HPDE6-E6E7 (cell line): ENCODE data around the gene FBP2.
A peak's percentile ranks its signal among the peaks of the same experiment; 100 is the strongest.

Experiments
- DNase-seq: peaks from one replicate; pipeline ENCODE4 v3.0.0; 2011; ENCODE audit warnings: missing footprints; ENCODE audit errors: extremely low spot score

FBP2 gene

GRCh38 chr9:94593459-94594345, at the start of gene FBP2:
TSS of gene FBP2 (minus strand) at chr9:94593824. CDS start at chr9:94593726, 98 bp downstream.
- no peak for DNase-seq

GRCh38 chr9:94643176-94643575, 49.6 kb upstream of the FBP2 start:
- DNase-seq = no peak

DNA sequence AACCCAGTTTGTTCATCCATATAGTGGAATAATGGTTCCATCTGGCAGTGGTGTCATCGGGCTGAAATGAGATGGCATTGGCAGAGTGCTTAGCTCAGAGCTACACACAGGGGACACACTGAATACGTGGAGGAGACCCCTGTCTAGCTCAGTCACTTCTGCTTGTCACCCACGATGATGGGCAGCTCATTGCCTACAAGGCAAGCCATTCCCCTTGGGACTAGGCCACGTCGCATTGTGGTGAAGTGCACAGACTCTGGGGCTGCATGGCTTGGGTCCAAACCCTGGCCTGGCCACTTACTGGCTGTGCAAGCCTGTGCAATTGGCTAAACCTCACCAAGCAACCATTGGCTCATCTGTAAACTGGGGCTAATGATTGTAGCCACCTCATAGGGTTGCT, 48.9 kb upstream of the FBP2 start:
- no peak for DNase-seq

GRCh38 chr9:94639999-94640376, 46.4 kb upstream of the FBP2 start:
- DNase-seq = no peak

DNA sequence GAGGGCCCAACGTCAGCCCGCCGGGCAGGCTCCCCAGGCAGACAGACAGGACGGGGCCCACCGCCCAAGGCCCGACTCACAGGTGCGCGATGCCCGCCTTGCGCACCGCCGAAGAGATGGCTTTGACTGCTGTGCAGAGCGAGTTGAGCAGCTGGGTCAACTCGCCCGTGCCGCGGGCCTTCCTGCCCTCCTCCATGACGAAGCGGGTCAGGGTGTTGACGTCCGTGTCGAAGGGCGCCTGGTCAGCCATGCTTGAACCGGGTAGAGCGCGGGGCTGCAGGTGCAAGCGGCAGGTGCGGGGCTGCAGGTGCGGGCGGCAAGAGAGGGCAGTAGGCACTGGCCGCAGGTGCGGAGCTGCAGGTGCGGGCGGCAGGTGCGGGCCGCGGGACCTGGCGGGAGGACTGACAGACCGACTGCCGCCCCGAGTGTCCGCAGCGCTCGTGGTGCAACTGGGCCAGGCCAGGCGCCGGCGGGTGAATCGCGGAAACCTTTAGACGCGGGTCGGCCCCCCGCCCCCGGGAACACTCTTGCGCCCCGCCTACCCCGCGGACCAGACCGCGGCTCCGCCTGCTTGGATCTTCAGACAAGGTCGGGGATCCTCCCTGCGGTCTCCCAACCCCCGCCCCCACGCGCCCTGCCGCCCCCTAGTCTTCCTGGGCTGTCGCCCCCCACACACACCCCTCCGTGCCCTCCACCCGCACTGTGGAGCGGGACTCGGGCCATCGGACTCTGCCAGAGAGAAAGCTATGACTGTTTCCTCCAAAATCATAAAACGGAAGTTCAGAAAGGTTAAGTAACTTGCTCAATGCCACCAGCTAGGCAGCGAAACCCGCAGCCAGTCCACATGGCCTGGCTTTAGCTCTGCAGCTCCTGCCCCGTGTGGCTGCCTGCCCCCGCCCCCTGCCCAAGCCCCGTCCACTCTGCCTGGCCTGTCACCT, 45.7 kb upstream of the FBP2 start, which contains the start of gene FBP1:
Gene FBP1 (minus strand): TSS at position 458 of the 938 bp plus-strand sequence. CDS start 208 bp downstream, at position 250.
- no peak for DNase-seq

DNA sequence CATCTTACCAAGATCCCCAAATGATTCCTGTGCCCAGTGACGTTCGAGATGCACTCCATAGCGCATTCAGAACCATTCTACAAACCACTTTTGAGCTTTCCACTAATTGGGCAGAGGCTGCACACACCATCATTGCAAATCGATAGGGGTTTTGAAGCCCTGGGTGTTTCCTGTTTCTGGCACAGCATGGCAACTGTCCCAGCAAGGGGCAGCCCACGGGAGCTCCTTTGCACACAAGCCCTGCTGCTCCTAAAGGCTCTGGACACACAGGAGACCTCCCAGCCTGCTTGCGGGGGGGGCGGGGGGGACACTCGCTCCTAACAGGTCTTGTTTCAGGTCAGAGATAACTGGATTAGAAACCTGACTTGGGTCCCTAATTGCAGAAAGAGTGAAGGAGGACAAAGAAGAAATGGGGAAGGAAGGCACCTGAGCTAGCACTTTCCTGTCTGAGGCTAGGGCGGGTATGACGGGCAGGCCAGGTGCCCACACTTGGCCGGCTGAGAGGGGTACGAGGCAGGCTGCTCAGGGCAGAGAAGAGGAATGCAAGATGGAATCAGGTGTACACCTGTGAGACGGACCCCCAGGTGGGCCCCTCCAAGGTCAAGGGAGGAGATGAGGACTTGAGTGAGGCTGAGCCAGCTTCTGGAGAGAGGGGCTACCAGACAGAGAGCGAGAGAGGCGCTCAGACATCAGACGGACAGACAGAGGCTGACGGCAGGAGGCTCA, 44.9 kb upstream of the FBP2 start:
- no peak for DNase-seq

DNA sequence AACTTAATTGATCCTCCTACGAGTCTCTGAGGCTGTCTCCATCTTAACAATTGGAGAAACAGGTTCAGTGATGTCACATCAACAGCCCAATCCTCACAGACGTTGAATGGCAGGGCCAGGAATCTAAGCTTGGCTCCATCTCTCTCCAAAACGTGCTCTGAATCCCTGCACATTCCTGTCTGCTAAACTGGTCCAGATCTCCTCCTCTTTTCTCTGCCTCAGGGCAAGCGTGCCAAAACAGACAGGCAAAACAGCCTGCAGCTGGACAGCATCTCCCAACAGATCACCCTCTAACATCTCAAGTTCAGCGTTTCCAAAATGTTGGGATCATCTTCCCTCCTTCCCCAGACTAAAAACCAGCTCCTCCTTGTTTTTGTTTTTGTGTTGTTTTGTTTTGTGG, 39.1 kb upstream of the FBP2 start:
- DNase-seq = no peak

GRCh38 chr9:94631599-94631998, 38.0 kb upstream of the FBP2 start:
- DNase-seq = no peak

DNA sequence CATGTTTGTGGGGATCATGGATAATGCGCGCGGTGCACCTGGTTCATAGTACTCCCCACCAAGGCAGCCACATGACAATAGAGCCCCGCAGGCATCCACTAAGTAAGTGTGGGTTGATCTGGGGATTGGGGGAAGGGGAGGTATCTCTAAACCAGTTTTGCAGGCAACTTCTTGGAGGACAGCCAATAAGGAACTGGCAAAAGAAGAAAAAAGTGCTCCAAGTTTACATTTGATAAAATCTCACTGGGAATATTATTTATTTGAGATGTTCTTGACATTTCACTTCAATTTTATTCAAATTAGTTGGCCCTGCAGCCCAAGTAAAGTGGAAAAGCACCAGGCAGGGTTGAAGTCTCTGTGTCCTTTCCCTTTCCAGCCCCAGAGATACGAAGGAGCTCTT, 37.2 kb upstream of the FBP2 start:
- peak; percentile 63 for DNase-seq

- no peak for DNase-seq
Measured at GRCh38 chr9:94630281-94630680, 36.7 kb upstream of the FBP2 start.

- no peak for DNase-seq
Measured at GRCh38 chr9:94627287-94627686, 33.7 kb upstream of the FBP2 start.

GRCh38 chr9:94625835-94626234, 32.2 kb upstream of the FBP2 start:
- no peak for DNase-seq

- no peak for DNase-seq
Measured at GRCh38 chr9:94624629-94625028, 31.0 kb upstream of the FBP2 start.

- peak; percentile 34 for DNase-seq
Measured at GRCh38 chr9:94623253-94623652, 29.6 kb upstream of the FBP2 start.

DNA sequence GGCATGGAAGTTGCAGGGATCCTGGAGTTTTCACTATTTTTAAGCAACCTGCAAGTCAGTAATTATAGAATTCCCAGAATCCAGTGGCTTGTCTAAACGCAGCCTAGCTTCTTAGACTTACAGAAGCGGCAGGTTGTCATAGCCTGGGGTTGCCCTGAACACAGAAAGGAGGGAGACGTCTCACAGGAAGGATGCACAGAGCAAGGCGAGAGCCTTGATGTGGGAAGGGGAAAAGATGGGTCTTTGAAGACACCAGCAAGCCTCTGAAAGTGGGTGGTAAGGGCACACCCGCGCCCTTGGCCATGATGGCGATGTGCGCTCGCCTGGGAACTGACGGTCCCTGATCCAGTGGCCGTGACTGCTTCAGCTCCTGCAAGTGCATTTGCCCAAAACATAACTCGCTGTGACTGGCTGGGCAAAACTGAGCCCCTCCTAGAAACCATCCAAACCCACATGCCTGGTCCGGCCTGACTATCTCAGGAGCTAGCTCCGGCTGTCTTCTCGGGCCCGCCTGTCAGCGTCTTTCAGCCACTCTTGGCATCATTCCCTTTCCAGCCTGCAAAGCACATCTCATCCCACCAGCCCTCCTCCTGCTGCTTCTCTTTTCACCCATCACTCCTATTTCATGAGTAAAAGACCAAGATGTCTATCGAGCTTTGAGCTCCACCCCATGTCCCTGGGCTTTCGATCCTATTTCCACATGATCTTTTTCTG, 28.6 kb upstream of the FBP2 start:
- no peak for DNase-seq

DNA sequence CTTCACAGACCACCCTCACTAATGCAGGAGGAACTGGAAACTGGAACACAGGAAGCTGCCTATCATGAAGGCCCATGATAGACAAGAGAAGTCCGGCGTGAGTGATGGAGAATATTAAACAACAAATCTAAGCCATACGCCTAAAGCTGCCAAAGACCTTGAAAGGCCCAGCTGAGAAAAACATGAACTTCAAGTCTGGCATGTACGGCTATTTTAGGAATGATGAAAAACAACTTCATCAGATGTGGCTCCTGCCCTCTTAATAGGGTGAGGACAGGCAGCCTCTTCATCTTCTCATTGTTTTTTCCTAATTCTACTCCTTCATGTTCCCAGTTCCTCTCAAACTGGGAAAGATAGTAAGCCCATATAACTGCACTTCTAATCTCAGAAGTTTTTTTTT, 25.4 kb upstream of the FBP2 start:
- no peak for DNase-seq

- DNase-seq = no peak
Measured at GRCh38 chr9:94613003-94613402, 19.4 kb upstream of the FBP2 start.

GRCh38 chr9:94612071-94612470, 18.4 kb upstream of the FBP2 start:
- DNase-seq = no peak

- no peak for DNase-seq
Measured at GRCh38 chr9:94611638-94612068, 18.0 kb upstream of the FBP2 start.

- no peak for DNase-seq
Measured at GRCh38 chr9:94610181-94610606, 16.6 kb upstream of the FBP2 start.

DNA sequence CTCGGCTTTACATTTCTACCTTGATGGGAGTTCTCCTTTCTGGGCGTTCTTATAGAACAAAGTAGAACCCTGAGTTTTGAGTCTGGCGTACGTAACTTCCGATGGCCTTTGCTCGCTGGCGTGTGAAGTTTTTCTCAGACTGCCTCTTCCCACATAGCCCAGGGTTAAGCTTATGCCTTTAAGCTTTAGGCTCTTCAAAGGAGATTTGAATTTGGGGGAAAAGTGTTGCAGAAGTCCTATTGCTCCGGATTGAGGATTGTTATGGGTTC, 13.7 kb upstream of the FBP2 start:
- DNase-seq = no peak
